Kidney capillary endothelial cell (primary cell): ENCODE measurements around the gene PRAMEF13.
"Not testable (repeated sequence)": the region's sequence is repeated elsewhere in the genome, so short reads cannot be mapped to it uniquely, and the experiment has no call there.

Experiments used
- DNase-seq: peaks from one replicate; pipeline ENCODE4 v3.0.0-alpha.2; 2018; ENCODE audit warnings: low spot score

The PRAMEF13 gene

GRCh38 chr1:13165531-13165930 lies 35.7 kb downstream of the PRAMEF13 start, which contains the start of gene HNRNPCL4:
HNRNPCL4 (minus strand) TSS chr1:13165631; CDS start chr1:13165467, 164 bp downstream.
- not testable (repeated sequence) for DNase-seq

- DNase-seq: not testable (repeated sequence)
Measured at GRCh38 chr1:13155909-13156308, 45.3 kb downstream of the PRAMEF13 start, which contains the start of gene PRAMEF26. PRAMEF26 (minus strand) TSS chr1:13156009; CDS start chr1:13153095, 2,914 bp downstream.
